Stomach smooth muscle (tissue), 2 donors: ENCODE measurements around the gene BARHL1.

Experiments used
- H3K27ac ChIP-seq: one replicate; pipeline ENCODE4 v1.7.0; 2013; ENCODE audit warnings: mild to moderate bottlenecking, low read length, inconsistent platforms
- H3K27me3 ChIP-seq, 2 donors: one replicate each; pipeline ENCODE4 v1.7.0; 2013; ENCODE audit warnings: low read length in 2 of 2; ENCODE audit not compliant: insufficient read depth in 2 of 2, control insufficient read depth in 1 of 2
- H3K36me3 ChIP-seq, 2 donors: one replicate each; pipeline ENCODE4 v1.7.0; 2013; ENCODE audit warnings: low read length in 2 of 2; ENCODE audit not compliant: control insufficient read depth in 2 of 2, insufficient read depth in 2 of 2
- H3K4me1 ChIP-seq: one replicate; pipeline ENCODE4 v1.7.0; 2013; ENCODE audit warnings: low read length; ENCODE audit not compliant: control insufficient read depth, insufficient read depth
- H3K4me3 ChIP-seq, 2 donors: one replicate each; pipeline ENCODE4 v1.7.0; 2013; ENCODE audit warnings: low read length in 2 of 2
- H3K9ac ChIP-seq, 2 donors: one replicate each; pipeline ENCODE4 v1.7.0; 2013; ENCODE audit warnings: low read length in 2 of 2, mild to moderate bottlenecking in 1 of 2
- H3K9me3 ChIP-seq, 2 donors: one replicate each; pipeline ENCODE4 v1.7.0; 2013; ENCODE audit warnings: low read length in 2 of 2; ENCODE audit not compliant: control insufficient read depth in 2 of 2
- donor health status: healthy.
- donor health status: Pancreatic carcinoma.

The BARHL1 gene

GRCh38 chr9:132596200-132596599 lies 13.8 kb downstream of the BARHL1 start:
- Histone ChIP-seq H3K4me1 (no peaks in the 10 kb centered on the region), H3K27me3 (peaks cover 7% of the 10 kb centered on the region in 2 donors), H3K9ac (no peak overlapping the region), H3K27ac (no peak overlapping the region), H3K4me3 (no peak overlapping the region), H3K36me3 (peaks cover 17 to 33% of the 10 kb centered on the region in 2 donors), H3K9me3 (no peaks in the 10 kb centered on the region)

- Histone ChIP-seq H3K27ac (no peak overlapping the region), H3K9ac (no peak overlapping the region), H3K27me3 (peaks cover 0 to 5% of the 10 kb centered on the region in 2 donors), H3K4me3 (no peak overlapping the region), H3K9me3 (no peaks in the 10 kb centered on the region), H3K36me3 (peaks cover 21 to 37% of the 10 kb centered on the region in 2 donors), H3K4me1 (no peaks in the 10 kb centered on the region)
Observed at GRCh38 chr9:132597073-132597775, 14.8 kb downstream of the BARHL1 start.

- Histone ChIP-seq H3K27ac (no peak overlapping the region), H3K36me3 (peaks cover 29 to 43% of the 10 kb centered on the region in 2 donors), H3K9me3 (no peaks in the 10 kb centered on the region), H3K4me1 (no peaks in the 10 kb centered on the region), H3K9ac (no peak overlapping the region), H3K4me3 (no peak overlapping the region), H3K27me3 (no peaks in the 10 kb centered on the region)
Observed at GRCh38 chr9:132600326-132600984, 18.0 kb downstream of the BARHL1 start.

- Histone ChIP-seq H3K9me3 (no peaks in the 10 kb centered on the region), H3K27ac (no peak overlapping the region), H3K36me3 (peaks cover 37 to 50% of the 10 kb centered on the region in 2 donors), H3K27me3 (no peaks in the 10 kb centered on the region), H3K4me1 (no peaks in the 10 kb centered on the region), H3K4me3 (no peak overlapping the region), H3K9ac (no peak overlapping the region)
Observed at GRCh38 chr9:132602207-132602606, 19.8 kb downstream of the BARHL1 start.

GRCh38 chr9:132605387-132605786 lies 23.0 kb downstream of the BARHL1 start:
- no peak overlapping the region for H3K4me3 ChIP-seq
- no peaks in the 10 kb centered on the region for H3K9me3 ChIP-seq
- H3K27me3 ChIP-seq = no peaks in the 10 kb centered on the region
- H3K4me1 ChIP-seq = no peaks in the 10 kb centered on the region
- peaks cover 43 to 51% of the 10 kb centered on the region in 2 donors for H3K36me3 ChIP-seq
- no peak overlapping the region for H3K27ac ChIP-seq
- no peak overlapping the region for H3K9ac ChIP-seq

- Histone ChIP-seq H3K9me3 (no peaks in the 10 kb centered on the region), H3K27me3 (no peaks in the 10 kb centered on the region), H3K9ac (no peak overlapping the region), H3K4me1 (no peaks in the 10 kb centered on the region), H3K36me3 (peaks cover 44 to 53% of the 10 kb centered on the region in 2 donors), H3K27ac (no peak overlapping the region), H3K4me3 (no peak overlapping the region)
Observed at GRCh38 chr9:132606066-132606465, 23.7 kb downstream of the BARHL1 start.

GRCh38 chr9:132609184-132609583 lies 26.8 kb downstream of the BARHL1 start:
- Histone ChIP-seq H3K4me1 (no peaks in the 10 kb centered on the region), H3K27me3 (no peaks in the 10 kb centered on the region), H3K4me3 (no peak overlapping the region), H3K9ac (no peak overlapping the region), H3K27ac (no peak overlapping the region), H3K36me3 (peaks cover 41 to 54% of the 10 kb centered on the region in 2 donors), H3K9me3 (no peaks in the 10 kb centered on the region)

GRCh38 chr9:132609829-132610228 lies 27.4 kb downstream of the BARHL1 start:
- peaks cover 47 to 53% of the 10 kb centered on the region in 2 donors for H3K36me3 ChIP-seq

GRCh38 chr9:132610661-132611060 lies 28.3 kb downstream of the BARHL1 start:
- no peak overlapping the region for H3K4me3 ChIP-seq
- H3K27ac ChIP-seq = no peak overlapping the region
- peaks cover 48 to 52% of the 10 kb centered on the region in 2 donors for H3K36me3 ChIP-seq
- no peaks in the 10 kb centered on the region for H3K9me3 ChIP-seq
- H3K4me1 ChIP-seq = no peaks in the 10 kb centered on the region
- H3K9ac ChIP-seq = no peak overlapping the region
- no peaks in the 10 kb centered on the region for H3K27me3 ChIP-seq

More at GRCh38 chr9:132609829-132610228, 27.4 kb downstream of the BARHL1 start:
- H3K27me3 ChIP-seq = no peaks in the 10 kb centered on the region
- no peaks in the 10 kb centered on the region for H3K4me1 ChIP-seq
- no peak overlapping the region for H3K27ac ChIP-seq
- H3K9me3 ChIP-seq = no peaks in the 10 kb centered on the region
- H3K4me3 ChIP-seq = no peak overlapping the region
- H3K9ac ChIP-seq = no peak overlapping the region

GRCh38 chr9:132614324-132614723 lies 31.9 kb downstream of the BARHL1 start:
- H3K9ac ChIP-seq = no peak overlapping the region
- no peak overlapping the region for H3K4me3 ChIP-seq
- H3K4me1 ChIP-seq = no peaks in the 10 kb centered on the region
- H3K9me3 ChIP-seq = no peaks in the 10 kb centered on the region
- H3K36me3 ChIP-seq = peaks cover 41 to 46% of the 10 kb centered on the region in 2 donors
- no peaks in the 10 kb centered on the region for H3K27me3 ChIP-seq
- no peak overlapping the region for H3K27ac ChIP-seq

- Histone ChIP-seq H3K9me3 (no peaks in the 10 kb centered on the region), H3K27ac (no peak overlapping the region), H3K9ac (no peak overlapping the region), H3K4me3 (no peak overlapping the region), H3K27me3 (no peaks in the 10 kb centered on the region), H3K4me1 (no peaks in the 10 kb centered on the region), H3K36me3 (peaks cover 30 to 38% of the 10 kb centered on the region in 2 donors)
Observed at GRCh38 chr9:132615774-132616173, 33.4 kb downstream of the BARHL1 start.
